Neutrophil (primary cell): ENCODE measurements around the gene GLS.
"Not testable (repeated sequence)": the region's sequence is repeated elsewhere in the genome, so short reads cannot be mapped to it uniquely, and the experiment has no call there.

Source experiments
- H3K27ac ChIP-seq: fragments of 200-600 bp; sonication (generic); 2 replicates; pipeline ENCODE4 v1.5.1; 2016; ENCODE audit warnings: mild to moderate bottlenecking, moderate library complexity
- H3K27me3 ChIP-seq: fragments of 200-600 bp; sonication (generic); 2 replicates; pipeline ENCODE4 v1.6.0; 2016; ENCODE audit warnings: mild to moderate bottlenecking
- H3K36me3 ChIP-seq: fragments of 200-600 bp; sonication (generic); 2 replicates; pipeline ENCODE4 v1.5.1; 2017
- H3K4me1 ChIP-seq, 2 experiments: fragments of 200-600 bp in 1 of 2; sonication (generic) in 1 of 2; 1 replicate in 1 of 2; 2 replicates in 1 of 2; pipeline versions ENCODE4 v1.5.1 to v1.6.1; 2013 to 2016; ENCODE audit warnings: low read depth in 1 of 2, low read length in 1 of 2, mild to moderate bottlenecking in 1 of 2, moderate library complexity in 1 of 2; ENCODE audit not compliant: control insufficient read depth in 1 of 2, insufficient read depth in 1 of 2
- H3K4me3 ChIP-seq, 2 experiments: fragments of 200-600 bp in 1 of 2; sonication (generic) in 1 of 2; 1 replicate in 1 of 2; 2 replicates in 1 of 2; pipeline ENCODE4 v1.5.1; 2013 to 2016; ENCODE audit warnings: low read depth in 1 of 2, low read length in 1 of 2, mild to moderate bottlenecking in 1 of 2, moderate library complexity in 1 of 2
- H3K9me3 ChIP-seq: fragments of 200-600 bp; sonication (generic); 2 replicates; pipeline ENCODE4 v1.5.1; 2016
- CTCF ChIP-seq: fragments of 200-600 bp; sonication (generic); IDR thresholded peaks from 2 replicates; pipeline ENCODE4 v1.5.1; 2016; ENCODE audit warnings: antibody characterized with exemption

Gene GLS

GRCh38 chr2:190948671-190949070 lies 68.0 kb downstream of the GLS start:
- Histone ChIP-seq H3K9me3 (no peaks in the 10 kb centered on the region), H3K36me3 (no peaks in the 10 kb centered on the region), H3K27me3 (no peaks in the 10 kb centered on the region), H3K4me1 (peaks cover 0 to 6% of the 10 kb centered on the region in 2 experiments), H3K27ac (no peak overlapping the region), H3K4me3 (no peak overlapping the region)
- no peak for TF ChIP-seq CTCF

- H3K27ac ChIP-seq = no peak overlapping the region
- H3K36me3 ChIP-seq = no peaks in the 10 kb centered on the region
- no peaks in the 10 kb centered on the region for H3K9me3 ChIP-seq
- TF ChIP-seq CTCF = no peak
- no peak overlapping the region for H3K4me3 ChIP-seq
- H3K4me1 ChIP-seq = peaks cover 0 to 6% of the 10 kb centered on the region in 2 experiments
- no peaks in the 10 kb centered on the region for H3K27me3 ChIP-seq
Measured at GRCh38 chr2:190950566-190950991, 70.0 kb downstream of the GLS start.

- TF ChIP-seq CTCF = no peak
- no peak overlapping the region for H3K4me3 ChIP-seq
Measured at GRCh38 chr2:190953257-190953656, 72.6 kb downstream of the GLS start.

GRCh38 chr2:190959911-190960788 lies 79.5 kb downstream of the GLS start:
- Histone ChIP-seq H3K4me1 (no peaks in the 10 kb centered on the region), H3K27me3 (no peaks in the 10 kb centered on the region), H3K27ac (no peak overlapping the region), H3K36me3 (peaks cover 47% of the 10 kb centered on the region), H3K4me3 (no peak overlapping the region), H3K9me3 (no peaks in the 10 kb centered on the region)
- TF ChIP-seq CTCF = no peak

More at GRCh38 chr2:190953257-190953656, 72.6 kb downstream of the GLS start:
- no peaks in the 10 kb centered on the region for H3K27me3 ChIP-seq
- no peak overlapping the region for H3K27ac ChIP-seq
- no peaks in the 10 kb centered on the region for H3K36me3 ChIP-seq
- H3K4me1 ChIP-seq = no peaks in the 10 kb centered on the region
- H3K9me3 ChIP-seq = no peaks in the 10 kb centered on the region

- H3K27me3 ChIP-seq, H3K4me1 ChIP-seq, H3K9me3 ChIP-seq, H3K4me3 ChIP-seq: not testable (repeated sequence)
- Histone ChIP-seq H3K36me3 (peaks cover 56% of the 10 kb centered on the region), H3K27ac (peak overlapping the region; percentile 9)
Measured at GRCh38 chr2:190961117-190961516, 80.5 kb downstream of the GLS start.

GRCh38 chr2:190961918-190962487 lies 81.4 kb downstream of the GLS start:
- Histone ChIP-seq H3K36me3 (peaks cover 65% of the 10 kb centered on the region), H3K27me3 (no peaks in the 10 kb centered on the region), H3K27ac (peak overlapping the region; percentile 24), H3K4me1 (no peaks in the 10 kb centered on the region), H3K9me3 (no peaks in the 10 kb centered on the region), H3K4me3 (no peak overlapping the region)
- TF ChIP-seq CTCF = no peak
